Activated naive CD4-positive, alpha-beta T cell treated with anti-CD3 and anti-CD28 coated beads for 36 hours (primary cell): ENCODE results near the gene CDH6. TPM values are rescaled to one million over a fixed set of nuclear protein-coding genes. Genes with fewer than 3 reads are reported as not detected.

Source experiments
- CTCF ChIA-PET: fragments of 350-600 bp; sonication (Branson Sonifier 250); formaldehyde crosslinking; loops from one replicate; lab custom pipeline; 2021; ENCODE audit warnings: antibody characterized with exemption; lab: Charles Lee
- DNase-seq: peaks from one replicate; pipeline ENCODE4 v3.0.0-alpha.2; 2020
- H3K27ac Mint-ChIP-seq: one replicate; pipeline ENCODE4 v1.8.0; 2021; ENCODE audit warnings: mild to moderate bottlenecking, mixed read lengths
- H3K27me3 Mint-ChIP-seq: one replicate; pipeline ENCODE4 v1.8.0; 2021; ENCODE audit warnings: low read depth, mixed read lengths
- H3K36me3 Mint-ChIP-seq: one replicate; pipeline ENCODE4 v1.8.0; 2021; ENCODE audit warnings: low read depth, mixed read lengths
- H3K4me1 Mint-ChIP-seq: one replicate; pipeline ENCODE4 v1.8.0; 2021; ENCODE audit warnings: low read depth, mixed read lengths
- H3K4me3 Mint-ChIP-seq: one replicate; pipeline ENCODE4 v1.8.0; 2021; ENCODE audit warnings: mild to moderate bottlenecking, moderate library complexity, mixed read lengths
- H3K9me3 Mint-ChIP-seq: one replicate; pipeline ENCODE4 v1.8.0; 2021; ENCODE audit warnings: mixed read lengths
- intact Hi-C: fragments of 100-400 bp; cut with micrococcal nuclease; formaldehyde crosslinking; loops from one replicate; pipeline ENCODE4 v1.15.1; 2023
- total RNA-seq, 2 experiments: library from RNA; stranded (reverse); gene quantifications; one replicate each; pipeline ENCODE4 v1.2.3, GENCODE V29; 2021

Gene CDH6
- total RNA-seq, 2 experiments from 2014 or later: not detected

GRCh38 chr5:31366941-31367340 is 173.5 kb downstream of the CDH6 start:
- DNase-seq: no peak
- peaks cover 13% of the 10 kb centered on the region for H3K27me3 Mint-ChIP-seq
- no peak overlapping the region for H3K27ac Mint-ChIP-seq
- intact Hi-C loops: no loop called here
- H3K4me3 Mint-ChIP-seq: no peak overlapping the region
- peaks cover 2% of the 10 kb centered on the region for H3K9me3 Mint-ChIP-seq
- CTCF ChIA-PET: no interaction called here
- no peaks in the 10 kb centered on the region for H3K4me1 Mint-ChIP-seq
- no peaks in the 10 kb centered on the region for H3K36me3 Mint-ChIP-seq

- Mint-ChIP-seq H3K4me1 (no peaks in the 10 kb centered on the region), H3K27ac (no peak overlapping the region), H3K9me3 (no peaks in the 10 kb centered on the region), H3K36me3 (no peaks in the 10 kb centered on the region), H3K27me3 (peaks cover 6% of the 10 kb centered on the region), H3K4me3 (no peak overlapping the region)
- CTCF ChIA-PET: no interaction called here
- DNase-seq: no peak
- intact Hi-C loops: no loop called here
Observed at GRCh38 chr5:31372124-31372523, 178.6 kb downstream of the CDH6 start.

- Mint-ChIP-seq H3K27ac (no peak overlapping the region), H3K36me3 (no peaks in the 10 kb centered on the region), H3K27me3 (peaks cover 2% of the 10 kb centered on the region), H3K4me3 (no peak overlapping the region), H3K4me1 (no peaks in the 10 kb centered on the region), H3K9me3 (no peaks in the 10 kb centered on the region)
- intact Hi-C loops: no loop called here
- no peak for DNase-seq
- CTCF ChIA-PET: no interaction called here
Observed at GRCh38 chr5:31375999-31376720, 182.7 kb downstream of the CDH6 start.

- Mint-ChIP-seq H3K4me3 (no peak overlapping the region), H3K4me1 (no peaks in the 10 kb centered on the region), H3K27ac (no peak overlapping the region), H3K9me3 (no peaks in the 10 kb centered on the region), H3K36me3 (no peaks in the 10 kb centered on the region), H3K27me3 (peaks cover 10% of the 10 kb centered on the region)
- intact Hi-C loops: no loop called here
- CTCF ChIA-PET: no interaction called here
- DNase-seq: no peak
Observed at GRCh38 chr5:31377274-31377946, 183.9 kb downstream of the CDH6 start.

GRCh38 chr5:31378136-31378535 is 184.7 kb downstream of the CDH6 start:
- CTCF ChIA-PET: no interaction called here
- H3K36me3 Mint-ChIP-seq: no peaks in the 10 kb centered on the region
- peaks cover 10% of the 10 kb centered on the region for H3K27me3 Mint-ChIP-seq
- H3K4me3 Mint-ChIP-seq: no peak overlapping the region
- no peaks in the 10 kb centered on the region for H3K4me1 Mint-ChIP-seq
- H3K27ac Mint-ChIP-seq: no peak overlapping the region
- no peak for DNase-seq
- no peaks in the 10 kb centered on the region for H3K9me3 Mint-ChIP-seq
- intact Hi-C loops: no loop called here
